Brain microvascular endothelial cell (primary cell): ENCODE measurements around the gene TFAM.

Source experiments
- DNase-seq: peaks from one replicate; pipeline ENCODE4 v3.0.0-alpha.2; 2020
- H3K27ac ChIP-seq: fragments of 250-450 bp; sonication (Bioruptor Pico); 2 replicates; pipeline ENCODE4 v1.5.1; 2020; ENCODE audit warnings: mild to moderate bottlenecking, moderate library complexity
- H3K27me3 ChIP-seq: fragments of 250-450 bp; sonication (Bioruptor Pico); replicated peaks from 2 replicates; pipeline ENCODE4 v1.5.1; 2020; ENCODE audit warnings: mild to moderate bottlenecking
- H3K36me3 ChIP-seq: fragments of 250-450 bp; sonication (Bioruptor Pico); replicated peaks from 2 replicates; pipeline ENCODE4 v1.5.1; 2020; ENCODE audit warnings: mild to moderate bottlenecking
- H3K4me3 ChIP-seq: 2 replicates; pipeline ENCODE4 v1.5.1; 2011; ENCODE audit warnings: low read depth, mild to moderate bottlenecking, control low read depth, low read length, moderate library complexity
- CTCF ChIP-seq: IDR thresholded peaks from 2 replicates; pipeline ENCODE4 v1.5.1; 2011; ENCODE audit warnings: low read depth, mild to moderate bottlenecking, moderate library complexity, low read length, control low read depth, inconsistent platforms; ENCODE audit errors: missing control alignments
- in situ Hi-C: cut with HindIII; loops from 2 replicates; pipeline ENCODE4 v1.10.0; 2017; ENCODE audit warnings: low sequenced_read_pairs, low pct_ligation_motif_present

TFAM gene

GRCh38 chr10:58384999-58385783 is at the start of gene TFAM:
TSS of gene TFAM (plus strand) at chr10:58385410. CDS start at chr10:58385548, 138 bp downstream.
- in situ Hi-C loops: no loop called here
- TF ChIP-seq CTCF: peak; percentile 75
- DNase-seq: peak; percentile 96
- H3K27me3 ChIP-seq: no peaks in the 10 kb centered on the region
- H3K4me3 ChIP-seq: peak within 1 kb of the TSS; percentile 89
- peak within 1 kb of the TSS; percentile 76 for H3K27ac ChIP-seq
- H3K36me3 ChIP-seq: peaks cover 5% of the 10 kb centered on the region

GRCh38 chr10:58336242-58336641 is 49.0 kb upstream of the TFAM start:
- no peak for TF ChIP-seq CTCF
- no peaks in the 10 kb centered on the region for H3K36me3 ChIP-seq
- no peak overlapping the region for H3K27ac ChIP-seq
- no peak overlapping the region for H3K4me3 ChIP-seq
- in situ Hi-C loops: no loop called here
- H3K27me3 ChIP-seq: no peaks in the 10 kb centered on the region
- no peak for DNase-seq

GRCh38 chr10:58341422-58341821 is 43.8 kb upstream of the TFAM start:
- H3K27ac ChIP-seq: no peak overlapping the region
- H3K36me3 ChIP-seq: no peaks in the 10 kb centered on the region
- in situ Hi-C loops: no loop called here
- TF ChIP-seq CTCF: no peak
- no peaks in the 10 kb centered on the region for H3K27me3 ChIP-seq
- no peak for DNase-seq
- H3K4me3 ChIP-seq: no peak overlapping the region

GRCh38 chr10:58341947-58342346 is 43.3 kb upstream of the TFAM start:
- Histone ChIP-seq H3K27me3 (no peaks in the 10 kb centered on the region), H3K36me3 (no peaks in the 10 kb centered on the region), H3K4me3 (no peak overlapping the region), H3K27ac (no peak overlapping the region)
- no peak for DNase-seq
- in situ Hi-C loops: no loop called here
- no peak for TF ChIP-seq CTCF

- no peak for DNase-seq
- Histone ChIP-seq H3K4me3 (no peak overlapping the region), H3K27me3 (no peaks in the 10 kb centered on the region), H3K36me3 (no peaks in the 10 kb centered on the region), H3K27ac (no peak overlapping the region)
- in situ Hi-C loops: no loop called here
- no peak for TF ChIP-seq CTCF
These were observed 37.2 kb upstream of the TFAM start for GRCh38 chr10:58347967-58348366.
